ENCODE measurements around the gene RTP1.
A peak's percentile ranks its signal among the peaks of the same experiment; 100 is the strongest.
"Not testable (repeated sequence)": the region's sequence is repeated elsewhere in the genome, so short reads cannot be mapped to it uniquely, and the experiment has no call there.

RTP1 gene, protein sequence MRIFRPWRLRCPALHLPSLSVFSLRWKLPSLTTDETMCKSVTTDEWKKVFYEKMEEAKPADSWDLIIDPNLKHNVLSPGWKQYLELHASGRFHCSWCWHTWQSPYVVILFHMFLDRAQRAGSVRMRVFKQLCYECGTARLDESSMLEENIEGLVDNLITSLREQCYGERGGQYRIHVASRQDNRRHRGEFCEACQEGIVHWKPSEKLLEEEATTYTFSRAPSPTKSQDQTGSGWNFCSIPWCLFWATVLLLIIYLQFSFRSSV

DNA sequence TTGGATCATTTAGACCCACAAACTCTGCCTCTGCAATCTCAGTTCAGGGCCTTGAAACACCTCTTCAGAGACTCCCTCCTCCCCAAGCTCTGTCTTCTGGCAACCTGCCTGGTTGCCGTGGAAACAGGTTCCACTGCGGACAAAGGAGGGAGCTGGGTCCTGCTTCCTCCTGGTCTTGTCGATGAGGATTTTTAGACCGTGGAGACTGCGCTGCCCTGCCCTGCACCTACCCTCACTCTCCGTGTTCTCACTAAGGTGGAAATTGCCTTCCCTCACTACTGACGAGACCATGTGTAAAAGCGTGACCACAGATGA lies at the start of gene RTP1:
Gene RTP1 (plus strand): TSS at position 152 of the 315 bp plus-strand sequence. CDS start 30 bp downstream, at position 182.
- DNase-seq = no peak

DNA sequence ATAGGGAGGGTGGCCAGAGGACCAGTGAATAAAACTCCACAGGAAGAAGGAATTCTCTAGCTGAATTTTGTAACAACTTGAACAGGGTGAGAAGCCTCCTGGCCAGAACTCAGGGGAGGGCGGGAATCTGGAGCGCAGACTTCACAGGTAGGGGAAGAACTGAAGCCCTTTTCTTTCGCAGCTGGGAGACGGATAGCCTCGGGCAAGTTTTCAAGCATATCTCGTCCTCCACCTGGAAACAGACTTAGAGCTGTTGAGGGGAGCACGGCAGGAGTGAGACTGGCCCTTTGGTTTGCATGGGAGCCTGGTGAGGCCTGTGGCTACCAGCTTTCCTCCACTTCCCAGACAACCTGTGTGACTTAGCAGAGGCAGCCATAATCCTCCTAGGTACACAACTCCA lies 47.1 kb upstream of the RTP1 start:
- no peak for DNase-seq

DNA sequence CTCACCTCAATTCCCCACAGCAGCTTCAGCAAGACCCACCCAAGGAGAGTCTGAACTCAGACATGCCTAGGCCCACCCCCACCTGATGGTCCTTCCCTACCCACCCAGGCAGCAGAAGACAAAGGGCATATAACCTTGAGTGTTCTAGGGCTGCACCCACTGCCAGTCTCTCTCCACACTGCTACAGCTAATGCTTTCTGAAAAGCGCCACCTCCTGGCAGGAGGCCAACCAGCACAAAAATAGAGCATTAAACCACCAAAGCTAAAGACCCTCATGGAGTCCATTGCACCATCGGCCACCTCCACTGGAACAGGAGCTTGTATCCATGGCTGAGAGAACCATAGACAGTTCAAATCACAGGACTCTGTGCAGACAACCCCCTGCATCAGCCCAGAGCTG lies 46.7 kb upstream of the RTP1 start:
- no peak for DNase-seq

DNA sequence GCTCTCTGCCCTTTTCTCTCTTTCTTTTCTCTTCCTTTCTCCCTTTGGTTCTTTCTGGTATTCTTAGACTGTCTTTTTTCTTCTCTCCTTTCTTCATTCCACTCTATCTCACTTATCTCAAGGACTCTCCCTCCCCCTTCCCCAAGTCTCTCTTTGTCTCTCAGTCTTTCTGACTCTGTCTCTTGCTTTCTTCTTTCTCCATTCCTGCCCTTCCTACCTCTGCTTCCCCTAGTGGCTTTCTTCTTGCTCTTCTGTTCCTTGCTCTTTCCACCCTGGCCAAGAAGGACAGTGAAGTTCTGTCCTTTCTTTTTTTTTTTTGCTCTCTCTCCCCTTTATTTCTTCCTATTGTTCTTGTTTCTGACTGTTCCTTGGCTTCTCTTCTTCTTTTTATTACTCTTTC lies 35.7 kb upstream of the RTP1 start:
- DNase-seq = no peak

DNA sequence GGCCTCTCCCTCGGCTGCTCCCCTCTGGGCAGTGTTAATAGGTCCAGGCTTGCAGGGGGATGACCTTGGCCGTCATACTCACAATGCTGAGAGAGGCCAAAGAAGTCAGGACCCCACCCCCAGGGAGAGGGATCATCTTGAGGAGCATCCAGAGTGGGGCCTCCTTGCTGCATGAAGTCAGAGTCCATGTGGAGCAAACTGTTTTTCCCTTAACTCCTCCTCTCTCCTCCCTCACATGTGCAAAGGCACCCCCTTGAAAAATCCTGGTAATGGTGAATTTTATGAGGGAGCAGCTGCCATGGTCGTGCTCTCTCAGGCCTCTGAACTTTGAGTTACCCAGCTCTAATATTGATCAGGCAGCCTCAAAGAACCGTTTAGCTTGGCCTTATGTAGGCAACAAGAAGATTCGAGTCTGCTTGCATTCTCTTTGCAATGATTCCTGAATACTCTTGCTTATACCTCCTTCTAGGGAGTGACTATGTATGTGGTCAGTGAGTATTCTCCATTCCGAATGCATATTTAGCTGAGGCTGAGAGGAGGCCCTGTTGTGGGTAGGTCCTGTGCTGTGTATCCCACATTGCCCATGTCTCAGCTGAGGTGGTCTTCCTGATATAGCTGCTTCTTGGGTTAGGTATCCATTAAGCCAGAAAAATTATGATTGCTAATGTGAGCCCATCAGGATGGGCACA lies 34.9 kb upstream of the RTP1 start:
- no peak for DNase-seq

DNA sequence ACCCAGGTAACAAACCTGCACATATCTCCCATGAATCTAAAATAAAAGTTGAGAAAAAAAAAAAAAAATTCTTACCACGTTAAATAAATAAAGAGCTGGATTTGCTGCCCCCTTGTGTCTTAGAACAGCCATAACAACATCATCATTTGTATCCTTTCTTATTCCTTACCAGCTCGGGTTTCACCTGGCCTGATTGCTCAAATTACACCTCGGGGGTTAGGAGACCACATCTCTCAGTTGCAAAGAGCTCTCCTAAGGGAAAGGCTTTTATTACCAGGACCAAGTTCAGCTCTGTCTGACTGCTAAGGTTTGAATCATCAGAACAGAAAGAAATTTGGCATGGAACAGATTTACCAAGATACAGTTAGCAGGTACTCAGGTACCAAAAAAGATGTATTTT lies 32.1 kb upstream of the RTP1 start:
- peak; percentile 54 for DNase-seq

DNA sequence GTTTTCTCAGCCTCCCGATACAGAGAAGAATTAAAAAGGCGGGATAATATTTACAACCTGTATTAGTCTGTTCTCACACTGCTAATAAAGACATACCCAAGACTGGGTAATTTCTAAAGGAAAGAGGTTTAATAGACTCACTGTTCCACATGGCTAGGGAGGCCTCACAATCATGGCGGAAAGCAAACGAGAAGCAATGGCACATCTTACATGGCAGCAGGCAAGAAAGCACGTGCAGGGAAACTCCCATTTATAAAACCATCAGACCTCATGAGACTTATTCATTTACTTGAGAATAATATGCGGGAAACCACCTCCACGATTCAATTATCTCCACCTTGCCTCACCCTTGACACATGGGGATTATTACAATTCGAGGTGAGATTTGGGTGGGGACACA lies 30.5 kb upstream of the RTP1 start:
- DNase-seq = no peak

DNA sequence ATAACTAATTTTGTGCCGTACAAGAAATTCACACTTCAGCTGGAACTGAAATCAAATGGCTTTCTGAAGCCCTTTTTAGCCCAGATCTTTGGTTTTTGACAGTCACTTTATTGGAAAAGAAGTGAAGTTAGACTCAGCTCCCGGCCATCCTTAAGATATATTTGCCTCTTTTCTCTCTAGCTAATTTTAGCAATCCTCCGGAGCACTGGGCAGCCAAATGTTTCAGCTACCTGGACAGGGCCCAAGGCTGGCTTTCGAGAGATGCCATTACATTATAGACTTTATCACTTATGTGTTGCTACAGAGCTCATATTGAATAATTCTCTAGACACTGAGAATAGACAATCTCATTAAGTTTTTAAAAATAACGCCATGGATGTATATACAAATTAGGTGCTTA lies 29.5 kb upstream of the RTP1 start:
- no peak for DNase-seq

DNA sequence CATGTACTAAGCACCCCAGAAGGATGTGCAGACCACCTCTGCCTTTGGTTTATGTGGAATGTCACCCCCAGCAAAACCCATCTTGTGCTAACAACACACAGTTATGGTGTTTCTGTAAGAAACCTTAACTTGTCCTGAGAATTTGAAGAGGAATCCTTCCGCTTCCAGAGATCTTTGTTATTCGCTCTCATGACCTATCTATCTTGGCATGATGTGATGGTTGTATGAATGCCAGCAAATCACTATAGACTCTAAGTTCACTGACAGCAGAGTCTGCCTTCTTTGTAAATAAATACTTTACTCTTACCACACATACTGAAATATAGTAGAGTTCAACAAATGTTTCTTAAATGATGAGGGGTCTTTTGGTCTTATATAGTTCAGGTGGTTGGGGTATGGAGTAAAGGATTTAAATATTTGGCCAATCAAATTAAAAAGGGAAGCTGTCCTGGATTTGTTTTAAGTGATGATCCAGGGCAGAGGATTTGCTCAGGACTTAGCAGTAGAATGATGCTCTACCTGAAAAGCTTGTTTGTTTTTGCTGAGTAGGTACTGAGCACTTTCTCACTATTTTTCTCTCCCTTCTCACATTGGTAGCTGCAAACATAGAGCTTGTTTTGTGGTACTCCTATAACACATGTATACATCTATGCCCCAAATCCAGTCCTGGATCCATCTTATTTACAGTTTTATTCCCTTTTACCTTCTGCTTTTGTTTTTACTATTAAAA lies 27.9 kb upstream of the RTP1 start:
- DNase-seq = no peak

DNA sequence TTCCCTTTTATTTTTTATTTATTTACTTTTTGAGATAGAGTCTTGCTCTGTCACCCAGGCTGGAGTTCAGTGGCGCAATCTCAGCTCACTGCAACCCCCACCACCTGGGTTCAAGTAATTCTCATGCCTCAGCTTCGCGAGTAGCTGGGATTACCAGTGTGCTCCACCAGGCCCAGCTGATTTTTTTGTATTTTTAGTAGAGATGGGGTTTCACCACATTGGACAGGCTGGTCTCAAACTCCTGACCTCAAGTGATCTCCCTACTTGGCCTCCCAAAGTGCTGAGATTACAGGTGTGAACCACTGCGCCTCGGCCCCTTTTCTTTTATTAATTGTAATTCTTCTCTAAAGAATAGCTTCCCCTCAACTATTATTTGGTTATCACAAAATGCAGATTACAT lies 26.4 kb upstream of the RTP1 start:
- not testable (repeated sequence) for DNase-seq

DNA sequence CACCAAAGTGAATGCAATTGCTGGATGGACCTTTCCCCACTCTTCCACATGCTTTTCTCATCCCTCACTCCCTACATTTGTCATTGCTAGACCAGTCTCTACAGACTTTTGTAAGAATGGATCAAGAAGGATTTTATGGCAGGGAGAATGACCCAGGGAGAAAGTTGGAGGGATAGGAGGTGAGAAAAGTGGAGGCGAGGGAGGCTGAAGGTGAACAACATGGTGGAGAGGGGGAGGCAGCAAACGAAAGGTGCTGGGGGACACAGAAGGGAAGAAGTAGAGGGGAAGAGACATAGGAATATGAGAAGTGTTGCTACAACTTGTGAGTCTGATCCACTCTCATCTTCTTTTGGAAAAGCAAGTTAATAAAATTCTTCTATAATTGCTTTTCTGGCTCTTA lies 24.4 kb upstream of the RTP1 start:
- DNase-seq = no peak

DNA sequence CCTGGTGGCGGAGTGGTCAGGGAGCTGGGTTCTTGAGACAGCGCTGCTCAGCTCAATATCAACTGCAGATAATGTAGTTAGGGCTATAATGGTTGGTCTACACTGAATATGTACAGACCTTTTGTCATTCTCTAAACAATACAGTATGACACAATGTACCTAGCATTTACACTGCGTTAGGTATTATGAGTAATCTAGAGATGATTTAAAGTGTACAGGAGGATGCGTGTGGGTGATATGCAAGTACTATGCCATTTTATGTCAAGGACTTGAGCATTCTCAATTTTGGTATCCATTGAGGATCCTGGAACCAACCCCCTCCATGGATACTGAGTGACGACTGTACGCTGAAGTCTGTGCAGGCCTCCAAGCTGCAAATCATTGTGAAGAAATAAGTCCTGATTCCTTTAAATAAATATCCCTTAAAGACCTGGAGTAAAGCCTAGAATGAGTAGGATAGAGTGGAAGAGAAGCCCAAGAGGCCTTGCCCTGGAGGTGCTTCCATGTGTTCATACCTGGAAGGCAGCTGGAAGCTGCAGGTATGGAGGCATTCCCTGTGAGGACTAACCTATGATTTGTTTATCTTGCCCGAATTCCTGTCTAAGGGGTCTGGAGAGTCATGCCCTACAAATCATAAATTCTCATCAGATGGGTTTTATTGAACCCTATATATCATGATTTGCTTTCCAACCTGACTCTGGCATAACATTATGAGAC lies 15.7 kb upstream of the RTP1 start:
- no peak for DNase-seq

DNA sequence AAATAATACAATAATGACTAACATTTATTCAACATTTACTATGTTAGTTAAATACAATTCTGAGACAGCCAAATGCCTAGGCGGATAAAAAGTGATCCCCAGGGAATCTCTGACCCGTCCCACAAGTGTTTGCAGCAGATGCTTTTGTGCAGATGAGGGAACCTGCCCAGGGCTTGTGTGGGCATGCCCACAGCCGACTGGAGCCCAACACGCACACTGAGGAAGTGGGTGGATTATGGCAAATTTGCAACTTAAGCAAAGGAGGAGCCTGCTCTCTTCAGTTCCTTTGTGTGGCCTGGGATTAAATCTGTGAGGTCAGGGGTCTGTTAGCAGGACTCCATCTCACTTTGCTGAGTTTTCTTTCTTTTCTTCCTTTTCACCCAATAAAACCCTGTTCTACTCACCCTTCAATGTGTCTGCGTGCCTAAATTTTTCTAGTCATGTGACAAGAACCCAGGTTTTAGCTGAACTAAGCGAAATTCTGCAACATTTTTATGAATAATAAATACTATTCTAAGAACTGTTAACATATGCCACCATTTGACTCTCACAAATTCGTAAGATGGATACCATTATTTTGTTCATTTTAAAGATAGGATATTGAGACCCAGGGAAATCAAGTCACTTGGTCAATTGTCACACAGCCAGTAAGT lies 13.9 kb upstream of the RTP1 start:
- DNase-seq = no peak

DNA sequence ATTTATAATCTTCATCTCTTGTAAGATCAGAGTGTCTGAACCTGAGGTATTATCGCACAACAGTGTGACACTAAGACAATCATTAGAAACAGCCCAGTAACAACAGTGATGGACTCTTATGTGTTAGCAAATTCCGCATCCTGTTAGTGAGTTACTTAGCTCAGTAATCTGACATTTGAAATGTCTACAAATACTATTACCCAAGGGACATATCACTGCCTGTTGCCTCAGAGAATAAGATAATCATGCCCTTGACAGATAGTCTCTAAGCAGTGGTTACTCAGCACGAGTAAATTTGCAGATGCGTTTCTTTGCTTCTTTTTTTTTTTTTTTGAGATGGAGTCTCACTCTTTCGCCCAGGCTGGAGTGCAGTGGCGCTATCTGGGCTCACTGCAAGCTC lies 13.4 kb upstream of the RTP1 start:
- DNase-seq = no peak

DNA sequence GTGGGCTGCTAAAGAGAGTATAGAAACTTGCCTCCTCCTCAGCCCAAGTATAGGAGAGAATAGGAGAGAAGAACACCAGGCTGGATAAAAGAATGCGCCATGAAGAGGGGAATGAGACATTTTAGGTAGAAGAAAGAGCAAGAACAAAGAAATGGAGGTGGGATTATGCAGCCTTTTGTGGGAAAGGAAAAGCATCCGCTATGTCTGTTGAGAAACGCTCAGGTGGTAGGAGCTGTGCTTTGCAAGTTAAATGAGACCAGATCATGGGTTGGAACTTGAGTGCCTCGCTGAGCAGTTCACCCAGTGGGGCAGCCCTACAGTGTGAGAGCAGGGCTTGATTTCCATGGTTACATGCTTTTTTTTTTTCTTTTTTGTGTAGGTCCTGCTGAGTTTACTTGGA lies 11.5 kb upstream of the RTP1 start:
- no peak for DNase-seq

DNA sequence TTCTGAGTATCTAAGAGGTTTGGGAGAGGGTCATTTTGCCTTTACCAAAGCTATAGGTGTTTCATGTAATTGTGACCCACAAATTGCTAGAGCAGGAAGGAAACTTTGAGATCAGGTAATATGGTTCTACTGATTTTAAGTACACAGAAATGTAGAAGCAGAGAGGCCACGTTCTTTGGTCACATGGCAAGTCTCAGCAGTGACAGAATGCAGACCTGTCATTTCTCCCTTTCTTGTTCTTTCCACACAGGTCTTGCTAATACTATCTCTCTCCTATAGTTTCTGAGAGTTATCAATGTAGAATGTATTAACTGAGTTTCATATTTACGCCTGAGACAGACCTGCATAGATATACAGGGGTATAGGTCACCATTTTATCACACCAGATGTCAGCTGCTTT lies 10.9 kb upstream of the RTP1 start:
- DNase-seq = no peak

DNA sequence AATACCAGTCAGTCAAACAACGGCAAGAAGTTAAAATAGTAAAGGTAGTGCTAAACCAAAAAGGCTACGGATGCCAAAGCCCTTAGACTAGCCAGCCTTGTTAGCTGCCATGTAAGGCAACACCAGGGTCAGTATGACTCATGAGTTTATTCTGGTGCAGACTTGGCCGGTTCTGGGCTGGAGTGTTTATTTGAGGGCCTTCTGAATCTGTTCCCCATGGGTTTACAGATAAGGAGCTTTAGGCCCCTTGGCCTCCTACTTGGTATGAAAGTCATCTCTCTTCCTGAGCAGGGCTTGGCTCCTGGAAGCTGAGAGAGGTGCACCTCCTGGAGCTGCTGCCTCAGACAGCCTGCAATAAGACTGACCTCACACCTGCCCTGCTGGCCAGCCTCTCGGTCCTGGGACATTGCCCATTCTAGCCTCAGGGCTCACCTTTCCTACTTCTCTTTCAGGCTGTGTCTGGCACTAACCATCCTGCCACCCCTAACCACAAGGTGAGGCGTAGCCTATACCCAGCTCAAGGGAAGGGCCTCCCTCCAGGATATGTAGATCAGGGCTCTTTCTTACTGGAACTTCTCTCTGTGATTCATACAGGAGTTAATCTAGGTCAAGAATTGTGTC lies 10.4 kb upstream of the RTP1 start:
- DNase-seq = peak; percentile 66

DNA sequence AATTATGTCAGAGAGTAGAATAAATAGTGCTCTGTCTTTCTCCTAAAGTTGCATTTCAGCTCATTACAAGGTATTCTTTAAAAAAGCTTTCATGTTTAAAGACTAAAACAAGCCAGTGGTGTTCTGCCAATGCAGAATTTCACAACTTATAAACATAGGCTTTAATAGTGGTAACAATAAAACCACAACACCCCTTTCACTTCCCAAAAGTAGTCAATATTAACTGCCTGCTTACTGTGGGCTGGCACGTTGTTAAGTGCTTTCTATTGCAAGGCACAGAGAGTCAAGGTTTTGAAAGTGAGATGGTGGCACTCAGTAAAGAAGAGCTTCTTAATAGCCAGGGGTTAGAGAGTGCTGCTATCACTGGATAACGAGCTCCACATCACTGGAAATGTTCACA lies 8.4 kb upstream of the RTP1 start:
- DNase-seq = no peak

DNA sequence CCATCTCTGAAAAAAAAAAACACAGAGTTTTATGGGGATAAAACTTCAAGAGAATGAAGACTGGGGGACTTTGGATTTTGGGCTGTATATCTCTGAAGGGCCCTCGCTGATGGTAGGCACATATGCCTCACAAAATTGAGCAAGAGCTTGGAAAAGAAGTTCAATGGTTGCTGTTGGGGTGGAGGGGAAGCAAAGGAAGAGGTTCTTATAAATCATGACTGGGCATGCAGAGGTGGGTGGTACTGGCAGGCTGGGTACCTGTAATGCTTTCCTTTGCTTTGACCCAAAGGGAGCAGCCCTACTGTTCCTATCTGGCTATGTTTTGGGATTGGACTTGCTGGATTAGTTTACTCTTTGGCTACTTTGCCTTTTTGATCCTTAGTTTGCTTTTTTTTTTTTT lies 6.0 kb upstream of the RTP1 start:
- no peak for DNase-seq

DNA sequence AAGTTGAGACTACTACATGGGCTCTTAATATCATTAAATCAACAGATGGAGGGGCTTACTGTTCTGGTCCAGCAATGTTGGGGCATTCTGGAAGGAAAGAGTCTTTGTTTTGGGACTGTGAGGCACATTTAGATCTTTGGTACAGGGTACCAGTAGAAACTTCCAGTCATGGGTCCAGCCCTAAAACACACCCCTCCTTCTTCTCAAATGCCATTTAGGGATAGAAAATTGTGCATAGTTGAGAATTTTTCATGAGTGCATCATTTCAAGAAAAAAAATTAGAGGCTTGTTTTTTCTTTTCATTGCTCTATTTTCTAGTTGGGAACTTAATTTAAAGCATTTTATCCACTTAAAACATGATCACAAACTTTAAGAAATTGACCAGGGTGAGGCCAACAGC lies 4.1 kb upstream of the RTP1 start:
- DNase-seq = no peak

DNA sequence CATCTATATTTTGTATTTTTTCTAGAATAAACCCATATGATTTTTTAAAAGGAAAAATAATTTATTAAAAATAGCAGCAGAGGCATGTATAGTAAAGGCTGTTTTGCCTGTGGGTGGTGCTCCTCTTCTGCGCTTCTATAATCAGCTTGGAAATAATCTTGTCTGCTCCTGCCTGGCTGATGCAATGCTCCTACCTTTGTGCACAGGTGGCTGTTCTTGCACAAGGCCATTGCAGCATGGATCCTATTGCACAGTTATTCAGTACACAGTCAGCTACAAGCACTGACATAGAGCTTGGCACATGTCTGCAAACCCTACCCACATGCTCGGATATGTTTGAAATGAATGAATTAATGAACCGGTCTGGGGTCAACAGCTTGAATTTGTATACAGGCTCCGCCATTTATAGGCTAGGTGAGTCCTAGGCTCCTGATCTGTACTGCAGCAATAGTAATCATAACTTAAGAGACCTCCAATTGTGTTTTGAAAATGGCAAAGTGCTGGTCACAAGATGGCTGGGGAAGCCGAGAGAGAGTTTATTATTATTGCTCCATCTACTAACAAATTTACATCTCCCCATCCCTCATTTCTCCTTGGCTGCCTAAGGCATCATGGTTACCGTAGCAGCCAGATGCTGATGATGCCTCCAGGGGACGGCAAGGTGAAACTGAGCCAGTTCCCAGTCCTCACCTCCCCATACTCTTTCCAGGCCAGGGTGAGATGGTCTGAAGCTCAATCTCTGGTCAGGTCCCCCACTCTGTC lies 532 bp upstream of the RTP1 start:
- no peak for DNase-seq

DNA sequence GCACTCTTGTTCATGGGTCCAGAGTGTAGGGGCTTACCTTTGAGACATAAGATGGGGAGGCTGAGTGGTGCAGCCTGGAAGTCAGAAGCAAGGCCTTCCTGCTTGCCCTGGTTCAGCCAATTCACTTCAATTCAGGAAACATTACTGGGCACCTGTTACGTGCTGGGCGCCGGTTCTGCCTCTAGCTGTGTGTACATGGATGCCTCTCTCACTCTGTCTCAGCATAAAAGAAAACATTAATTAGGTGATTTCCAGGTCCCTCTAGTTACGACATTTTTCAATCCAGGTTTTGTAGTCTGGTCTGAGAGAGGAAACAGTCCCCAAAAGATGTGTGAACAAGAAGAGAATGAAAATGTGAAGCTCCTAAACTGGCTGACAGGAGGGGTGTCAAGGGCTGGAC lies 1.2 kb downstream of the RTP1 start:
- no peak for DNase-seq

Measured in HCEC 1CT (cell line).